Chondrocyte (in vitro differentiated cells): ENCODE results near the gene CTU1. TPM values are rescaled to one million over a fixed set of nuclear protein-coding genes. Genes with fewer than 3 reads are reported as not detected.
A peak's percentile ranks its signal among the peaks of the same experiment; 100 is the strongest.

ENCODE experiments used
- DNase-seq: peaks from one replicate; pipeline ENCODE4 v3.0.0; 2021; ENCODE audit warnings: mixed read lengths, low spot score
- H3K27ac Mint-ChIP-seq: one replicate; pipeline ENCODE4 v1.8.0; 2021; ENCODE audit warnings: mild to moderate bottlenecking, moderate library complexity, mixed read lengths; ENCODE audit not compliant: unreplicated experiment
- H3K27me3 Mint-ChIP-seq: 2 replicates; pipeline ENCODE4 v1.8.0; 2021; ENCODE audit warnings: low read depth, mixed read lengths
- H3K36me3 Mint-ChIP-seq: 2 replicates; pipeline ENCODE4 v1.8.0; 2021; ENCODE audit warnings: low read depth, mixed read lengths
- H3K4me1 Mint-ChIP-seq: 2 replicates; pipeline ENCODE4 v1.8.0; 2021; ENCODE audit warnings: low read depth, mild to moderate bottlenecking, mixed read lengths
- H3K4me3 Mint-ChIP-seq: one replicate; pipeline ENCODE4 v1.8.0; 2021; ENCODE audit warnings: mild to moderate bottlenecking, moderate library complexity, mixed read lengths; ENCODE audit not compliant: unreplicated experiment
- H3K9me3 Mint-ChIP-seq: 2 replicates; pipeline ENCODE4 v1.8.0; 2021; ENCODE audit warnings: low read depth, mixed read lengths
- total RNA-seq: library from RNA; stranded (reverse); gene quantifications from 3 replicates; pipeline ENCODE4 v1.2.1, GENCODE V29; 2021
- TF ChIP-seq, protein P1 (sequence below): fragments of 200-600 bp; sonication (generic); IDR thresholded peaks from 2 replicates; pipeline ENCODE4 v1.5.0; 2021; ENCODE audit warnings: antibody characterized with exemption, mild to moderate bottlenecking, moderate library complexity

CTU1 gene
- total RNA-seq, 1 donor from 2014 or later, result 6.1 TPM

DNA sequence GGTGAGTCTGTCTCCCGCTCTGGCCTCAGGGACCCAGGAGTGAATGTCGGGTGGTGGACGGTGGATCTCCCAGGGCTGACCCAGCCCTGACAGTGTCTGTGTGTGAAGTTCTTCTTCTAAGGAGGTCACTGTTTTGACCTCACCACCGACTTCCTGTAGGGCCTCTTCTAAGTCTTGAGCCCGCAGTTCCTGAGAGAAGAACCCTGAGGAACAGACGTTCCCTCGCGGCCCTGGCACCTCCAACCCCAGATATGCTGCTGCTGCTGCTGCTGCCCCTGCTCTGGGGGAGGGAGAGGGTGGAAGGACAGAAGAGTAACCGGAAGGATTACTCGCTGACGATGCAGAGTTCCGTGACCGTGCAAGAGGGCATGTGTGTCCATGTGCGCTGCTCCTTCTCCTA, 33.9 kb upstream of the CTU1 start, which contains the start of gene SIGLEC7:
Gene SIGLEC7 (plus strand): TSS at position 183 of the 400 bp plus-strand sequence. CDS start 69 bp downstream, at position 252.
- Mint-ChIP-seq H3K4me3 (no peak within 1 kb of the TSS), H3K36me3 (no peaks in the 10 kb centered on the region), H3K4me1 (no peaks in the 10 kb centered on the region)

GRCh38 chr19:51141181-51141580, 33.0 kb upstream of the CTU1 start:
- Mint-ChIP-seq H3K36me3 (no peaks in the 10 kb centered on the region), H3K27me3 (peaks cover 27% of the 10 kb centered on the region), H3K4me1 (no peaks in the 10 kb centered on the region), H3K27ac (no peak overlapping the region), H3K9me3 (peaks cover 2% of the 10 kb centered on the region), H3K4me3 (no peak overlapping the region)
- TF ChIP-seq, protein P1, sequence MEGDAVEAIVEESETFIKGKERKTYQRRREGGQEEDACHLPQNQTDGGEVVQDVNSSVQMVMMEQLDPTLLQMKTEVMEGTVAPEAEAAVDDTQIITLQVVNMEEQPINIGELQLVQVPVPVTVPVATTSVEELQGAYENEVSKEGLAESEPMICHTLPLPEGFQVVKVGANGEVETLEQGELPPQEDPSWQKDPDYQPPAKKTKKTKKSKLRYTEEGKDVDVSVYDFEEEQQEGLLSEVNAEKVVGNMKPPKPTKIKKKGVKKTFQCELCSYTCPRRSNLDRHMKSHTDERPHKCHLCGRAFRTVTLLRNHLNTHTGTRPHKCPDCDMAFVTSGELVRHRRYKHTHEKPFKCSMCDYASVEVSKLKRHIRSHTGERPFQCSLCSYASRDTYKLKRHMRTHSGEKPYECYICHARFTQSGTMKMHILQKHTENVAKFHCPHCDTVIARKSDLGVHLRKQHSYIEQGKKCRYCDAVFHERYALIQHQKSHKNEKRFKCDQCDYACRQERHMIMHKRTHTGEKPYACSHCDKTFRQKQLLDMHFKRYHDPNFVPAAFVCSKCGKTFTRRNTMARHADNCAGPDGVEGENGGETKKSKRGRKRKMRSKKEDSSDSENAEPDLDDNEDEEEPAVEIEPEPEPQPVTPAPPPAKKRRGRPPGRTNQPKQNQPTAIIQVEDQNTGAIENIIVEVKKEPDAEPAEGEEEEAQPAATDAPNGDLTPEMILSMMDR, result no peak
- DNase-seq, result no peak

More for the DNA sequence above, 33.9 kb upstream of the CTU1 start, which contains the start of gene SIGLEC7:
- Mint-ChIP-seq H3K27me3 (peaks cover 27% of the 10 kb centered on the region), H3K9me3 (no peaks in the 10 kb centered on the region), H3K27ac (no peak within 1 kb of the TSS)
- TF ChIP-seq, protein P1, result no peak
- DNase-seq, result no peak

DNA sequence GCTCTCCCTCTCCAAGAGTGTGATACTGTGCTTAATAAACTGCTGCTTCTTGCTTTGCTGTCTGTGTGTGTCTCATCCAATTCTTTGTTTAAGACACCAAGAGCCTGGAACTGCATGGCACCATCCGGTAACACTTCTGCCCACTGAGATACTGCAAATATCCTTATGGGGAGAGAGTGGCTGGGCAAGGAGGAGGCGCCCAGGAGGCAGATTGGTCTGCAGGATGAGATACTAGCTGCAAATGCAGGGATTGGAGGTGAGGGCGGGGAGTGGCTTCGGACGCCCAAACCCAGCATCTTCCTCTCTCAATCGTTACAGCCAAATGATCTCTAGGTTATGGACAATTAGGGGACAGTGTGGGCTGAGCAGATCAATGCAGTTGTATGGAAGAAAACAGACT, 32.2 kb upstream of the CTU1 start:
- TF ChIP-seq, protein P1, result no peak
- Mint-ChIP-seq H3K27ac (no peak overlapping the region), H3K4me1 (no peaks in the 10 kb centered on the region), H3K36me3 (no peaks in the 10 kb centered on the region), H3K27me3 (peaks cover 25% of the 10 kb centered on the region), H3K9me3 (peaks cover 7% of the 10 kb centered on the region), H3K4me3 (no peak overlapping the region)
- no peak for DNase-seq

DNA sequence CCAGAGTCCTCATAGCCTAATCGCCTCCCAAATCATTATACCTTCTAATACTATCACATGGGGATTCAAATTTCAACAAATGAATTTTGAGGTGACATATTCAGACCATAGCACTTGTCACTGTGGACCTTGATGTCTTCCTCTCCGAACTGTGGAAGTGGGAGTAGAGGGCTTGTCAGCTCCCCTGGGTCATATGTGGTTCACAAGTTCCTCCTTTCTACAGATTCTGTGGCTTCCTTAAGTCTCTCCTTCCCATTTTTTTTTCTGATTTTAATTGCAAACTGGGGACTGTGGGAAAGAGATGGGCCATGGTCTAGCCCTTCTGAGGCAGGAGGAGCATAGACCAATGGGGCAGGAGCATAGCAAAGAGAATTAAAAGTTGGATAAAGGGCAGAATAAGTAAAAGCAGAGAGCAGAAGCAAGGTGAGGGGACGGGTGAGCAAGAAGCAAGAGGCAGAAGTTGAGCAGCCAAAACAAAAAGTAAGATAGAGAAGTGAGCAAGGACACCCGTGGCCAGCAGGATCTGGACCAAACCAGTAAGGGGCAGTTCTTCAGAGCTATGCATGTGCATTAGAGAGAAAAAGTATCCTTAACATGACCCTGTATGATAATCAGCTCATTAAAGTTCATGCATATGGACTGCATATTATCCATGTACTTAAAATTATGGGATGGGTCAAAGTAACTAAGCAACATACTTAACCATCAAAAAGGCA, 31.2 kb upstream of the CTU1 start:
- no peak for DNase-seq
- TF ChIP-seq, protein P1, result no peak
- H3K36me3 Mint-ChIP-seq, result no peaks in the 10 kb centered on the region
- H3K4me3 Mint-ChIP-seq, result no peak overlapping the region
- H3K27me3 Mint-ChIP-seq, result peaks cover 25% of the 10 kb centered on the region
- no peak overlapping the region for H3K27ac Mint-ChIP-seq
- H3K9me3 Mint-ChIP-seq, result peaks cover 17% of the 10 kb centered on the region
- H3K4me1 Mint-ChIP-seq, result no peaks in the 10 kb centered on the region

DNA sequence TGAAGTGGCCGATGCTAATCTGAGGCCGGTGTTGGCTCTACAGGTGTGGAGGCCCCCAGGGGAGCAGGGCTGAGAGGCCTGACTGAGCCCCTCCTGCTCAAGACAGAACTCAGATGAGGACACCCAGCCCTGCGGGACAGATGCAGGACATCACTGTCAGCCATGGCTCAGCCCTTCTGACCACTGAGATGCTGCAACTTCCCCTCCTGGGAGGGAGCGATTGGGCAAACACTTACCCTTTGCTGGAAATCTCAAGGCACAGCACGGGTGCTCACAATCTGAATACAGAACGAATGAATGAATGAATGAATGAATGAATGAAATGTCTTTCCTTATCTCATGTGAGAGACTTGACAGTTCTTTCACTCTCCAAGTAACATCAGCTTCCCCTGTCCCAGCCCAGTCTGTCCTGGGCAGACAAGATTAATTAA, 30.4 kb upstream of the CTU1 start:
- Mint-ChIP-seq H3K27me3 (peaks cover 25% of the 10 kb centered on the region), H3K9me3 (peaks cover 17% of the 10 kb centered on the region), H3K4me3 (no peak overlapping the region), H3K27ac (no peak overlapping the region), H3K36me3 (no peaks in the 10 kb centered on the region), H3K4me1 (no peaks in the 10 kb centered on the region)
- peak; percentile 68 for DNase-seq
- TF ChIP-seq, protein P1, result no peak
